HEK293 (cell line): ENCODE data around the gene ILF3.

ENCODE experiments used
- REPIN1 ChIP-seq: fragments of 450-650 bp; formaldehyde crosslinking; IDR thresholded peaks from 2 replicates; pipeline ENCODE4 v1.5.1; 2017; ENCODE audit warnings: missing biosample characterization, missing genetic modification characterization, low read depth
- ZNF10 ChIP-seq: fragments of 450-650 bp; formaldehyde crosslinking; IDR thresholded peaks from 2 replicates; pipeline ENCODE4 v1.5.1; 2017; ENCODE audit warnings: missing biosample characterization, missing genetic modification characterization
- ZNF274 ChIP-seq, 2 experiments: fragments of 200-500 bp in 1 of 2; fragments of 450-650 bp in 1 of 2; sonication (Bioruptor generic) in 1 of 2; formaldehyde crosslinking in 1 of 2; IDR thresholded peaks; 2 replicates each; pipeline versions ENCODE4 v1.5.1 to v1.6.1; 2014 to 2016; ENCODE audit warnings: borderline replicate concordance in 1 of 2, inconsistent platforms in 1 of 2, low read length in 1 of 2, missing biosample characterization in 1 of 2, missing genetic modification characterization in 1 of 2
- ZNF548 ChIP-seq: fragments of 450-650 bp; formaldehyde crosslinking; IDR thresholded peaks from 2 replicates; pipeline ENCODE4 v1.5.1; 2016; ENCODE audit warnings: missing biosample characterization, missing genetic modification characterization
- ZSCAN16 ChIP-seq: fragments of 450-650 bp; formaldehyde crosslinking; IDR thresholded peaks from 2 replicates; pipeline ENCODE4 v1.5.1; 2016; ENCODE audit warnings: missing biosample characterization, missing genetic modification characterization
- TF ChIP-seq, protein P1 (sequence below): fragments of 450-650 bp; formaldehyde crosslinking; IDR thresholded peaks from 2 replicates; pipeline ENCODE4 v1.5.1; 2016; ENCODE audit warnings: missing biosample characterization, missing genetic modification characterization, low read depth
- TF ChIP-seq, protein P2 (sequence below): fragments of 450-650 bp; formaldehyde crosslinking; IDR thresholded peaks from 2 replicates; pipeline ENCODE4 v1.5.1; 2016; ENCODE audit warnings: missing biosample characterization, missing genetic modification characterization
- TF ChIP-seq, protein P3 (sequence below): fragments of 450-650 bp; IDR thresholded peaks from 2 replicates; pipeline ENCODE4 v1.5.1; 2018; ENCODE audit warnings: missing biosample characterization, missing genetic modification characterization

DNA sequence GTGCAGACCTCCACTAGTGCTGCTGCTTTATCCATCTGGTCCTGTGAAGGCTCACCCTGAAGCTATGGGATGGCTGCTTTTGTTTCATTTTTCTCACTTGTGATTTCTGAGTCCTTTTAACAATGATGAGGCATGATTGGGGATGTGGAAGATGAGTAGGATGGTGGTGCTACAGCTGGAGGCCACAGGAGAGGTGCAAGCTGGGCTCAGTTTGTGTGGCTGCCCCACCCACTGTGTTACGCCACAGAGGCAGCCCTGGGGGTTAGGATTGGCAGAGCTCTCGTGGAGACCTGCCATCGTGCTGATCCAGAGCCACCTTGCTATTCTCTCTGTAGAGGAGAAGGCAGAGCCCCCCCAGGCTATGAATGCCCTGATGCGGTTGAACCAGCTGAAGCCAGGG lies 27.5 kb downstream of the ILF3 start:
- TF ChIP-seq ZNF548 (tag by site-specific recombination) (peak; percentile 89), ZNF274 (IDR thresholded peaks at IDR 0.05; ENCODE audit: low read length) (no peak), ZNF274 (tag by site-specific recombination; IDR thresholded peaks at IDR 0.05; ENCODE audit: borderline replicate concordance) (no peak), REPIN1 (tag by site-specific recombination) (no peak), ZSCAN16 (tag by site-specific recombination) (no peak), ZNF10 (no peak)
- TF ChIP-seq, protein P1, sequence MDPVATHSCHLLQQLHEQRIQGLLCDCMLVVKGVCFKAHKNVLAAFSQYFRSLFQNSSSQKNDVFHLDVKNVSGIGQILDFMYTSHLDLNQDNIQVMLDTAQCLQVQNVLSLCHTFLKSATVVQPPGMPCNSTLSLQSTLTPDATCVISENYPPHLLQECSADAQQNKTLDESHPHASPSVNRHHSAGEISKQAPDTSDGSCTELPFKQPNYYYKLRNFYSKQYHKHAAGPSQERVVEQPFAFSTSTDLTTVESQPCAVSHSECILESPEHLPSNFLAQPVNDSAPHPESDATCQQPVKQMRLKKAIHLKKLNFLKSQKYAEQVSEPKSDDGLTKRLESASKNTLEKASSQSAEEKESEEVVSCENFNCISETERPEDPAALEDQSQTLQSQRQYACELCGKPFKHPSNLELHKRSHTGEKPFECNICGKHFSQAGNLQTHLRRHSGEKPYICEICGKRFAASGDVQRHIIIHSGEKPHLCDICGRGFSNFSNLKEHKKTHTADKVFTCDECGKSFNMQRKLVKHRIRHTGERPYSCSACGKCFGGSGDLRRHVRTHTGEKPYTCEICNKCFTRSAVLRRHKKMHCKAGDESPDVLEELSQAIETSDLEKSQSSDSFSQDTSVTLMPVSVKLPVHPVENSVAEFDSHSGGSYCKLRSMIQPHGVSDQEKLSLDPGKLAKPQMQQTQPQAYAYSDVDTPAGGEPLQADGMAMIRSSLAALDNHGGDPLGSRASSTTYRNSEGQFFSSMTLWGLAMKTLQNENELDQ: no peak
- TF ChIP-seq, protein P2, sequence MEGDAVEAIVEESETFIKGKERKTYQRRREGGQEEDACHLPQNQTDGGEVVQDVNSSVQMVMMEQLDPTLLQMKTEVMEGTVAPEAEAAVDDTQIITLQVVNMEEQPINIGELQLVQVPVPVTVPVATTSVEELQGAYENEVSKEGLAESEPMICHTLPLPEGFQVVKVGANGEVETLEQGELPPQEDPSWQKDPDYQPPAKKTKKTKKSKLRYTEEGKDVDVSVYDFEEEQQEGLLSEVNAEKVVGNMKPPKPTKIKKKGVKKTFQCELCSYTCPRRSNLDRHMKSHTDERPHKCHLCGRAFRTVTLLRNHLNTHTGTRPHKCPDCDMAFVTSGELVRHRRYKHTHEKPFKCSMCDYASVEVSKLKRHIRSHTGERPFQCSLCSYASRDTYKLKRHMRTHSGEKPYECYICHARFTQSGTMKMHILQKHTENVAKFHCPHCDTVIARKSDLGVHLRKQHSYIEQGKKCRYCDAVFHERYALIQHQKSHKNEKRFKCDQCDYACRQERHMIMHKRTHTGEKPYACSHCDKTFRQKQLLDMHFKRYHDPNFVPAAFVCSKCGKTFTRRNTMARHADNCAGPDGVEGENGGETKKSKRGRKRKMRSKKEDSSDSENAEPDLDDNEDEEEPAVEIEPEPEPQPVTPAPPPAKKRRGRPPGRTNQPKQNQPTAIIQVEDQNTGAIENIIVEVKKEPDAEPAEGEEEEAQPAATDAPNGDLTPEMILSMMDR: no peak
- TF ChIP-seq, protein P3, sequence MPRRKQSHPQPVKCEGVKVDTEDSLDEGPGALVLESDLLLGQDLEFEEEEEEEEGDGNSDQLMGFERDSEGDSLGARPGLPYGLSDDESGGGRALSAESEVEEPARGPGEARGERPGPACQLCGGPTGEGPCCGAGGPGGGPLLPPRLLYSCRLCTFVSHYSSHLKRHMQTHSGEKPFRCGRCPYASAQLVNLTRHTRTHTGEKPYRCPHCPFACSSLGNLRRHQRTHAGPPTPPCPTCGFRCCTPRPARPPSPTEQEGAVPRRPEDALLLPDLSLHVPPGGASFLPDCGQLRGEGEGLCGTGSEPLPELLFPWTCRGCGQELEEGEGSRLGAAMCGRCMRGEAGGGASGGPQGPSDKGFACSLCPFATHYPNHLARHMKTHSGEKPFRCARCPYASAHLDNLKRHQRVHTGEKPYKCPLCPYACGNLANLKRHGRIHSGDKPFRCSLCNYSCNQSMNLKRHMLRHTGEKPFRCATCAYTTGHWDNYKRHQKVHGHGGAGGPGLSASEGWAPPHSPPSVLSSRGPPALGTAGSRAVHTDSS: no peak
